Caco-2 (cell line): ENCODE results near the gene FOXJ3. TPM values are rescaled to one million over a fixed set of nuclear protein-coding genes. Genes with fewer than 3 reads are reported as not detected.

ENCODE experiments used
- BruUV-seq: library from RNA; stranded (reverse); fragments of 400-500 nt; replicated peaks from 2 replicates; lab custom pipeline; 2021; lab: Mats Ljungman, UMichigan
- CTCF ChIA-PET: fragments of 300-600 bp; sonication (Branson Sonifier 250); formaldehyde crosslinking; loops from one replicate; lab custom pipeline; 2022; ENCODE audit warnings: antibody characterized with exemption; lab: Charles Lee
- POLR2A ChIA-PET: fragments of 300-600 bp; sonication (Branson Sonifier 250); formaldehyde crosslinking; loops from one replicate; lab custom pipeline; 2022; ENCODE audit warnings: antibody characterized with exemption; lab: Charles Lee
- DNase-seq, 2 experiments: peaks; one replicate each; pipeline versions ENCODE4 v3.0.0 to v3.0.0-alpha.2; 2020 to 2022
- H3K27me3 ChIP-seq: replicated peaks from 2 replicates; pipeline ENCODE4 v1.6.0; 2011; ENCODE audit warnings: low read length; ENCODE audit not compliant: control insufficient read depth, insufficient read depth
- H3K36me3 ChIP-seq: 2 replicates; pipeline ENCODE4 v1.5.1; 2011; ENCODE audit warnings: low read length; ENCODE audit not compliant: control insufficient read depth, insufficient read depth
- H3K4me1 ChIP-seq: fragments of 250-450 bp; sonication (Bioruptor Pico); 2 replicates; pipeline ENCODE4 v1.5.1; 2020; ENCODE audit warnings: mild to moderate bottlenecking
- H3K4me3 ChIP-seq: 2 replicates; pipeline ENCODE4 v1.5.1; 2011; ENCODE audit warnings: low read depth, mild to moderate bottlenecking, control low read depth, low read length
- H3K9me3 ChIP-seq: fragments of 250-450 bp; sonication (Bioruptor Pico); 2 replicates; pipeline ENCODE4 v1.5.1; 2020; ENCODE audit warnings: mild to moderate bottlenecking, moderate library complexity
- H3K27ac Mint-ChIP-seq: one replicate; pipeline ENCODE4 v1.8.0; 2022; ENCODE audit warnings: mixed read lengths; ENCODE audit not compliant: unreplicated experiment
- H3K27me3 Mint-ChIP-seq: one replicate; pipeline ENCODE4 v1.8.0; 2022; ENCODE audit warnings: mixed read lengths; ENCODE audit not compliant: insufficient read depth, unreplicated experiment
- H3K36me3 Mint-ChIP-seq: one replicate; pipeline ENCODE4 v1.8.0; 2022; ENCODE audit warnings: mild to moderate bottlenecking, mixed read lengths; ENCODE audit not compliant: insufficient read depth, unreplicated experiment
- H3K4me1 Mint-ChIP-seq: one replicate; pipeline ENCODE4 v1.8.0; 2022; ENCODE audit warnings: low read depth, mixed read lengths; ENCODE audit not compliant: unreplicated experiment
- H3K4me3 Mint-ChIP-seq: one replicate; pipeline ENCODE4 v1.8.0; 2022; ENCODE audit warnings: mild to moderate bottlenecking, moderate library complexity, mixed read lengths; ENCODE audit not compliant: unreplicated experiment
- H3K9me3 Mint-ChIP-seq: one replicate; pipeline ENCODE4 v1.8.0; 2022; ENCODE audit warnings: mixed read lengths; ENCODE audit not compliant: unreplicated experiment
- intact Hi-C: fragments of 100-400 bp; cut with micrococcal nuclease; formaldehyde crosslinking; loops from one replicate; pipeline ENCODE4 v1.10.0; 2022; ENCODE audit not compliant: unreplicated experiment
- total RNA-seq: library from RNA; stranded (reverse); gene quantifications from 2 replicates; pipeline ENCODE4 v1.2.3, GENCODE V29; 2022
- TF ChIP-seq, protein P1 (sequence below), 2 experiments: fragments of 200-600 bp in 1 of 2; IDR thresholded peaks; 1 replicate in 1 of 2; 2 replicates in 1 of 2; pipeline versions ENCODE4 v1.5.1 to v1.8.0; 2011 to 2022; ENCODE audit warnings: antibody characterized with exemption in 1 of 2, control low read depth in 1 of 2, inconsistent platforms in 1 of 2, low read depth in 1 of 2, low read length in 1 of 2, mild to moderate bottlenecking in 1 of 2, moderate library complexity in 1 of 2; ENCODE audit not compliant: insufficient read depth in 1 of 2, severe bottlenecking in 1 of 2, unreplicated experiment in 1 of 2

FOXJ3 gene
- total RNA-seq, 1 experiment from 2014 or later, result 60.2 TPM

DNA sequence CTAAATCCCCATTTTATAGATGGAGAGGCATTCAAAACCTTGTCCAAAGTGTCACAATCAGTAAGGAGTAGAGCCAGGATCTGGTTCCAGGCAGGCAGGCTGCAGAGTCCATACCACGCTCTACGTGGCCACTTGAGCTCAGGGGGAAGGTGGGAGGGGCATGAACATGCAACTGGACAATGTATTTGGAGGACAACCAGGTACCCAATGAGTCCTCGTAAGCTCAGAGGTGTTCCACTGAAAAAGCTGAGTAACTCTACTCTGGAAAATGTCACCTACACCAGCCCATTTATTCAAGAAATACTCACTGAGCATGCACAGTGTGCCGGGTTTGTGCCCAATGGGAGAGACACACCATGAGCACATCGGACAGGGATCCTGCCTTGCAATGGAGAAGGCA lies 193.1 kb downstream of the FOXJ3 start:
- no peaks in the 10 kb centered on the region for H3K36me3 ChIP-seq
- intact Hi-C loops, result no loop called here
- H3K27ac Mint-ChIP-seq, result no peak overlapping the region
- peaks cover 6% of the 10 kb centered on the region for H3K27me3 Mint-ChIP-seq
- no peak overlapping the region for H3K4me3 ChIP-seq
- TF ChIP-seq, protein P1, sequence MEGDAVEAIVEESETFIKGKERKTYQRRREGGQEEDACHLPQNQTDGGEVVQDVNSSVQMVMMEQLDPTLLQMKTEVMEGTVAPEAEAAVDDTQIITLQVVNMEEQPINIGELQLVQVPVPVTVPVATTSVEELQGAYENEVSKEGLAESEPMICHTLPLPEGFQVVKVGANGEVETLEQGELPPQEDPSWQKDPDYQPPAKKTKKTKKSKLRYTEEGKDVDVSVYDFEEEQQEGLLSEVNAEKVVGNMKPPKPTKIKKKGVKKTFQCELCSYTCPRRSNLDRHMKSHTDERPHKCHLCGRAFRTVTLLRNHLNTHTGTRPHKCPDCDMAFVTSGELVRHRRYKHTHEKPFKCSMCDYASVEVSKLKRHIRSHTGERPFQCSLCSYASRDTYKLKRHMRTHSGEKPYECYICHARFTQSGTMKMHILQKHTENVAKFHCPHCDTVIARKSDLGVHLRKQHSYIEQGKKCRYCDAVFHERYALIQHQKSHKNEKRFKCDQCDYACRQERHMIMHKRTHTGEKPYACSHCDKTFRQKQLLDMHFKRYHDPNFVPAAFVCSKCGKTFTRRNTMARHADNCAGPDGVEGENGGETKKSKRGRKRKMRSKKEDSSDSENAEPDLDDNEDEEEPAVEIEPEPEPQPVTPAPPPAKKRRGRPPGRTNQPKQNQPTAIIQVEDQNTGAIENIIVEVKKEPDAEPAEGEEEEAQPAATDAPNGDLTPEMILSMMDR (IDR thresholded peaks at IDR 0.05; ENCODE audit: insufficient read depth in 1 of 2, low read depth in 1 of 2, low read length in 1 of 2, severe bottlenecking in 1 of 2, unreplicated experiment in 1 of 2), result no peak
- no peaks in the 10 kb centered on the region for H3K9me3 Mint-ChIP-seq
- no peaks in the 10 kb centered on the region for H3K36me3 Mint-ChIP-seq
- peaks cover 2% of the 10 kb centered on the region; the same call in 1 of the 2 replicates for H3K4me1 ChIP-seq
- no peak for DNase-seq
- BruUV-seq, result no TSS peak
- no peak overlapping the region for H3K4me3 Mint-ChIP-seq
- H3K9me3 ChIP-seq, result no peaks in the 10 kb centered on the region
- POLR2A ChIA-PET, result no interaction called here
- H3K4me1 Mint-ChIP-seq, result no peaks in the 10 kb centered on the region
- no peaks in the 10 kb centered on the region for H3K27me3 ChIP-seq
- CTCF ChIA-PET, result no interaction called here

- Mint-ChIP-seq H3K27me3 (peaks cover 9% of the 10 kb centered on the region), H3K36me3 (no peaks in the 10 kb centered on the region), H3K4me1 (no peaks in the 10 kb centered on the region), H3K9me3 (no peaks in the 10 kb centered on the region), H3K27ac (no peak overlapping the region), H3K4me3 (no peak overlapping the region)
- intact Hi-C loops, result no loop called here
- TF ChIP-seq, protein P1 (IDR thresholded peaks at IDR 0.05; ENCODE audit: insufficient read depth in 1 of 2, low read depth in 1 of 2, low read length in 1 of 2, severe bottlenecking in 1 of 2, unreplicated experiment in 1 of 2), result no peak
- Histone ChIP-seq H3K4me3 (no peak overlapping the region), H3K36me3 (no peaks in the 10 kb centered on the region), H3K9me3 (no peaks in the 10 kb centered on the region), H3K4me1 (no peaks in the 10 kb centered on the region), H3K27me3 (no peaks in the 10 kb centered on the region)
- no peak for DNase-seq
- ChIA-PET POLR2A (no interaction called here), CTCF (no interaction called here)
- no TSS peak for BruUV-seq
Measured at GRCh38 chr1:42140191-42140590, 194.8 kb downstream of the FOXJ3 start.

- TF ChIP-seq, protein P1 (IDR thresholded peaks at IDR 0.05; ENCODE audit: insufficient read depth in 1 of 2, low read depth in 1 of 2, low read length in 1 of 2, severe bottlenecking in 1 of 2, unreplicated experiment in 1 of 2), result no peak
- Histone ChIP-seq H3K4me1 (no peaks in the 10 kb centered on the region), H3K36me3 (no peaks in the 10 kb centered on the region), H3K27me3 (no peaks in the 10 kb centered on the region), H3K9me3 (no peaks in the 10 kb centered on the region), H3K4me3 (no peak overlapping the region)
- ChIA-PET POLR2A (no interaction called here), CTCF (no interaction called here)
- Mint-ChIP-seq H3K36me3 (no peaks in the 10 kb centered on the region), H3K27ac (no peak overlapping the region), H3K27me3 (peaks cover 9% of the 10 kb centered on the region), H3K4me1 (no peaks in the 10 kb centered on the region), H3K4me3 (no peak overlapping the region), H3K9me3 (no peaks in the 10 kb centered on the region)
- intact Hi-C loops, result no loop called here
- BruUV-seq, result no TSS peak
- DNase-seq, result no peak
Measured at GRCh38 chr1:42139444-42139843, 195.6 kb downstream of the FOXJ3 start.
